GM21528 (cell line): ENCODE data around the gene PARP1.

ENCODE experiments used
- ATAC-seq: cut with Tn5 transposase; IDR thresholded peaks from one replicate; pipeline ENCODE4 v1.9.1; 2021; ENCODE audit warnings: mild to moderate bottlenecking, moderate library complexity; ENCODE audit not compliant: unreplicated experiment, low FRiP score

Gene PARP1

DNA sequence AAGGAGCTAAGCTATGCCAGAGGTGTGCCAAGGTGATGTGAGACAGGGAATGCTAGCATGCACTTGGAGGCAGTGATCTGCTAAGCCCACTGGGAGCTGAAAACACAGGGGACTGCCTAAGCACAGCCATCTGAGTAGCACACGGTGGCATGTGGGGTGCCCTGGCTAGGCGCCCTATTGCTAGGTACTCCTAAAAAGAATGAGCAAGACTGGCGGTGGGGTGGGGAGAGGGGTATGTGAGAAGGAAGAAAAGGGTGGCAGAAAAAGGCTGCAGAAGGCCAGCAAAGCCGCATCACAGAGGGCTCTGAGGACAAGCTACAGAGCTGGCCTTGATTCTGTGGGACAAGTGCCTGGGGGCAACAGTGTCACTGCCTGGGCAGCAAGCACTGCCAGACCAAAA lies 23.9 kb downstream of the PARP1 start:
- ATAC-seq, result no peak

DNA sequence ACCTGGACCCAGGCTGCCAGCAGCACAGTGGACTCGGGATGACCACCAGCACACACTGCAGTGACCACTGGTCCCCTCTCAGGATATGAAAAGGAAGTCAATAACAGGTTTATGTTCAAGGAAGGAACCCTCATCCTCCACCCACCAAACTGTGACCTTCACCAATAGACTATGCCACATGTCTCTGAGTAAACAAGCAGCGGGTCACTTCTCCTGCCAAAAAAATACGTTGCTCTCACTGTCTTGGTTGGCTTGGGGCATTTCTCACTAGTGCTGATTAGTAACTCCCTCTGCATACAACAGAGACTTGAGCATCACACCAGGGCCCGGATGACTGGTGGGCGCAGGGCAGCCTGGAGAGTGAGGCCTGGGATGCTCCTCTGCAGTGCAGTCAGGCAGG lies 25.9 kb downstream of the PARP1 start:
- ATAC-seq, result no peak

DNA sequence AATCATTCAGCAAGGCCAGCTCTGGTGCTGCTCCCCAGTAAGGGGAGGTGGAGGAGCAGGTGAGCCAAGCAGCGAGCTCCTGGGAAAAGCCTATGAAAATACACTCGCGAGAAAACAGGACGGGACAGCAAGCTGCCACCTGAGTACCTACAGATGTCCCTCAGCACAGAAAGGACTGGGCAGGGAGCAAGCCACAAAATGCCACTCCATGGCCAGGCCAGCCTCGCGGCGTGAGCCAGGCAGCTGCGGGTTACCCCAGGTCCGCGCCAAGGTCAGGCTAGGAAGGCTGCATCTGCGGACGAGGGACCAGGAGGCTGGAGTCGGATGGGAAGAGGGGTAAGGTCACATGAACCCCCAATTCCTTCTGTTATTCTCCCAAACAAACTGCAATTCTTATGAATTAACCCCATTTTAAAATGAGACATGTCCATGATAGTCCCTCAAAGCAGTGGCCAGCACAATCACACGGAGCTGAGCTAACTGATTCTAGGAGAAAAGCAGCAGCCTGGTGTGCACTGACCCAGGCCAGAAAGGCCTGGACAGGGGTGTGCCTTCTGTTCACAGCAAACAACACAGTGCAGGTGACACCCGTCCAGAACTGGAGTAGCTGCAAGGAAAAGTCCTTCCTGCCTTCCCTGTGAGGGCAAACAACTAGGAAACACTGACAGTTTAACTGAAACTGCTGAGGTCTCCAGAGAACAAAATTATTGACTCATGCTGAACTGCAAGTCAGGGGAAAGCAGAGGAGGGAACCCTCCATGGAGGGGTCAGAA lies 26.5 kb downstream of the PARP1 start:
- no peak for ATAC-seq

DNA sequence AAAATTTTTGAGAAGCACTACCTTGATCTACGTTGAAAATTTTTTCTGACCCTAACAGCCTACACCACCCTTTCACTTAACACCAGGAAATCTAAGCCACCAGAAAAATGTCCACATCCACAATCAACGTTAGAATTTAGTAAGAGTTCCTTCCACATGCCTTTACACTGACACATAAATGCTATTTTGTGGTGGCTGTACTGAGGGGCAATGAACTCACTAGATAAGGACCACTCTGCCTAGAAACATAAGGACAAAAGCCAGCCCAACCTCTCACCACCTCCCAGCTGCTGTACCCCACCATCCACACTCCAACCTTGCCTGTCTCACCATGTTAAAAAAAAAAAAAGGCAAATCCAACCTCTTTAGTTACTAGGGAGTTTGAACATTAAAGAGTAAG lies 29.8 kb downstream of the PARP1 start:
- no peak for ATAC-seq

DNA sequence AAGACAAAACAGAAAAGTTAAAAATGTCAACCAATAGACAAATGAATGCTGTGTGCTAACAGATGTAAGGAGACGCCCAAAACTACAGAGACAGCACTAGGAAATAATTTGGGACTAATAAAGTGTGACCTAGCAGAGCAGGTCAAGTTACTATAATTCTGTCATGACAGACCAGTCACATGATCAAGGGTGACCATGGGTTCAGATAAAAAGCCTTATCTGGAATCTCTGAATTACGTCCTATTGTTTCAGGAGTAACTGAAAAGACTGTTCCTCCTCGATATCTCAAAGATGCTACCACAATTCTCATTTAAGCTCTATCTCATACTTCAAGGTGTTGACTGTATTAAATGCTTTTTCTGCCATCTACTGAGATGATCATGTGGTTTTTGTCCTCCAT lies 31.6 kb downstream of the PARP1 start:
- ATAC-seq, result no peak

DNA sequence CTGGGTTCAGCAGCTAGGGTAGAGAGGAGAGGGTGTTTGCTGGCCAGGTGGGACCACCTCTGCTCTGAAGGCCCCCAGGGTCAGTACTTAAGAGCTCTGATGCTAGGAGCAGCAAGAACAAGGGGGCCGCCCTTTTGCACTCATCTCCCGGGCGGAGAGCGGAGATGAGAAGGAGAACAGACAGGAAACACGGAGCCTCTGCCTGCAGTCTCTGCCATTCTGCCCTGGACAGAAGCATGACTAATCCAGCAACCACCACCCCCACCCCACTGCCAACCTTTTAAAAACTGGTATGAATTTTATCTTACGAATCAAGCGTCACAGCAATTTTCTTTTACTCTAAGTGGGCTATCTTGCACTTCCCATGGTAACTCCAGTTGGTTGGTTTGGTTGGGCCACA lies 34.5 kb downstream of the PARP1 start:
- ATAC-seq, result no peak

DNA sequence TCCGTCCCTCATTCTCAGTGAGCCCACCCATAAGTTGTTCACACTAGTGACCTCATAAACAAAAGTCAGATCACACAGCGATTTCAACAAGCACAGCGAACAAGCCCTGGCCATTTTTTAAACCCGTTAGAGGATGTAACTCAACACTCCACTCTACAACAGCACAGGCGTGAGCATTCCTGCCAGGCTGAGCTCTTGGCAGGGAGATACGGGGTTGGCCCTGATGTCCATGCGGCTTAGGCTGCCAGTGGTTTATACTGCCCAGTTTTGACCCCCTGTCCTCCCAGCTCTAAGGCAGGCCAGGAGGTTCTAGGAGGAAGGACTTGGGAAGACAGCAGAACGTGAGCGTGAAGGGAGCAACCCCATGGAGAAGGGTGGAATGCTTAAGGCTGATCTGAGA lies 35.0 kb downstream of the PARP1 start:
- no peak for ATAC-seq

DNA sequence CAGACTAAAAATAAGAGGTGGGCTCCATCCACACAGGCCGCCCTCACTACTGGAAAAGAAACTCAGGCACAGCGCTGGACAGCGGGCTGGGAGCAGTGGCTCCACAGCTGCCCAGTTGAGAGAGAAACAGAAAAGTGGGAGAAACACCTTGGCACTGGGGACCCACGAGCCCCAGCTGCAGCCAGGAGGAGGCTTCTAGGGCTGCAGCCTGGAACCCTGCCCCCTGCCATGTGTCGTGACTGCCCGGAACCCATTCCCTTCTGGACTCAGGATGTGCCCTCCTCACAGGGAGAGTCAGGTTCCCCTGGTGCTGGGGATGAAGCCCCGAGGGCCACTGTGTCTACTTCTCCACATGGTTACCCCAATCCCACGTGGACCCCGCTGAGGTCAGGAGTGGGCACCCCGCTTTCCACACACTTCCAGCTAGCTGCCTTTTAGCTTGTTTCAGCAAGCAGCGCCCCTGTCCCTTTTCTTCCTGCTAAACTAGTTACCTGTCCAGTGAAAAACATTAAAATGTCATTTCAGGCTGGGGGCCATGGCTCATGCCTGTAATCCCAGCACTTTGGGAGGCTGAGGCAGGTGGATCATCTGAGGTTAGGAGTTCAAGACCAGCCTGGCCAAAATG lies 35.9 kb downstream of the PARP1 start:
- no peak for ATAC-seq

DNA sequence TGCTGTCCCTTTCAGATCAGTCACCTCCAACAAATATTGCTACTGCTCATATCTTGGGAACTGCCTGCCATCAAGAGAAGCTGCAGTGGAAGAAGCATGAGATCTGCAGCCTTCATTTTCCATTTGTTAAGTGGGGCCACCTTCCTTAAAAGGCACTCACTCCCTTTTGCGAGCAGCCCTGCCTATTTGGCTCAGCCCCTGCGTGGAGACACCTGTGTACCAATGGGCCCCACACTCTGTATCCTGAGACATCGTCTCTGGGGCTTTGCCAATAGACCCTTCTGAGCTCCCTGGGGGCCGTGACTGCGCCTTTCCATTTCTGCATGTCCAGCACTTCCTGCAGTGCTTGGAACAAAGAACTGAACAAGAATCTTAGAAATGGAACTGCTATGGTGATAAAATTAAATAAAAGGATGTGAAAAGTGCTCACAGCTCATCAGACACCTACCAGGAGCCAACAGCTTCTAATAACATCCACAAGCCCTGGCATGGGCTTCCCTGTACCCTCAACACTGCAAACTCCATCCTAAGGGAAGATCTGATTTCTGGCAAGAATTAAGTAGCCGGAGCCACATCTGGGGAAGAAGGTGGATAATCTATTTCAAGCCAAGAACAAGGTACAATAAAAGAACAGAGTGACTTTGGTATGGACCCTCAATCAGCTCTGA lies 36.7 kb downstream of the PARP1 start:
- ATAC-seq, result no peak

DNA sequence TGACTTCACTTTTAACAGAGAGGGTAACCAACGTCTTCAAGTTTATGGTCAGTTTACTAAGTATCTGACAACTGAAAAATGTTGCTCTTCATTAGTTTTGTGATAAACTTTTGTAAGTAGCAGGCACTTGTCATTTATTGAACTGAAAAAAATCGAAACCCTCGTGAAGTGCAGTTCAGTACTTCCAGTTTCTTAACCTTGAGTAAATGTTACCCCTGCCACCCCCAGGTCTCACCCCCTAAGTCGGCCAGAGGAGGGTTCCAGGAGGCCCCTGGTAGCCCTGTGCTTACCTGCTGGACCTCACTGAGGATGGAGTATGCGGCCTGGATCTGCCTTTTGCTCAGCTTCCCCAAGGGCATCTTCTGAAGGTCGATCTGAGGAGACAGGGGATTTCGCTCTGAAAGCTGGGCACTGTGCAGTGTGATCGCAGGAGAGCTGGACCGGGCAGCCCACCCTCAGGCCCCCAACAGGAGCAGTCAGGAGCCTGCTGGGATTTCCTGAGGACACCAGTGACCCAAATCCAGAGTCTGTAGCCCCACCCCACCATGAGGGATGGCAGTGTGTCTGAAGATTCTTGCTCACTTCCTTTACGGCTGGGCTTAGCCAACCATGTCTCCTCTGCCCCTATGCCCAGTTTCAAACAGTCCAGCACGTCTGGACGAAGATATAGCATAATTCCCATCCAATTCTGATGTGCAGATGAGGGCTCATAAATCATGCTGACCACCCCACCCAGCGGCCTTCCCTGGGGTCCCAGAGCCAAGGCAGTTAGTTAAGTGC lies 37.6 kb downstream of the PARP1 start:
- peak; percentile 66 for ATAC-seq

DNA sequence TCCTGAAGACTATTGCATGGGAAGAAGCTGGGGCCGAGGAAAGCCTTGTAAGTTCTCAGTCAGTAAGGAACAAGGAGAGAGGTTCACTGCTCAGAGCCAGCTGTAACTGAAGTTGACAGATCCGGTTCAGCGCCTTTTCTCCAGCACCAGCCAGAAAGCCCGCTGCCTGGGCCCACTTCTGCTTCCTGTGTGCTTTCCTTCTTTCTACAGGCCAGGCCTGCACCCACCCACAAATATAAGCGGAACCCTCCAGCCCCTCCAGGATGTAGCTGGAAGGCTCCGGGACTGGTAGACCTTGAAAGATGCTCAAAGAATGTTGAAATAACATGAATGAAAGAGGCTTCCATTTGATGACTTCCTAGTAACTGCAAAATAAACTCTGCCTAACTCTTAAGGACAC lies 38.8 kb downstream of the PARP1 start:
- no peak for ATAC-seq

DNA sequence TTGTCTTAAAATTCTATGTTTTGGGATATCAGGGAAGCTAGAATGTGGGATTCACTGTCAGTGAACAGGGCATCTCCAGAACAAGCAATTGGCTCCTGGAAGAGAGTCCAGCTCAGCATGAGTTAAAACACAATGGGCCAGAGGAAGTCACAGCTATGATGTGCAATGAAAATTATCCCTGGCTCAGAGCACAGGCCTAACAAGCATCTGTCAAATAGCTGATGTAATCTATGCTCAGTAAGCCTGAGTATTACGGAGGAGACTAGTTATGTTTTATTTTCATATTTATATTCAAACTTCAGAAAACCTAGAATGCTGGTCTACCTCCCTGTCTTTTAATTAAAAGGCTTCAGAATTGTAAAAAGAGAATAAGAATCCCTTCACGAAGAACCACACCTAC lies 41.6 kb downstream of the PARP1 start:
- no peak for ATAC-seq

DNA sequence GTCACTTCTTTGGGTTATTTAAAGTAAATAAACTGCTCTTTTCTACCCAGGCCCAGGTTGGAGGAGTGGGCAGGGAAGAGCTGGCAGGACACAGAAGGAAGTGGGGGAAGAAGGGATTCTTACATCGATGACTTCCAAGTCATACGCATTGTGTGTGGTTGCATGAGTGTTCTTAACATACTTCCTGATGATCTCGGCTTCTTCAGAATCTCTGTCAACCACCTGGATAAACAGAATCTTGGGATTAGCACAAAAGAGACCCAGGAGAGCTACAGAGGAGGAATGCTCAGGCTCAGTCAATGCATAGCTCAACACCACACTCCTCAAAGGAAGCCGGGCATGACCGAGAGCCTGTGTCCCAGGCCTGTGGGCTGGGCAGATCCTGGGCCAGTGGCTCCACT lies 42.1 kb downstream of the PARP1 start:
- ATAC-seq, result no peak

DNA sequence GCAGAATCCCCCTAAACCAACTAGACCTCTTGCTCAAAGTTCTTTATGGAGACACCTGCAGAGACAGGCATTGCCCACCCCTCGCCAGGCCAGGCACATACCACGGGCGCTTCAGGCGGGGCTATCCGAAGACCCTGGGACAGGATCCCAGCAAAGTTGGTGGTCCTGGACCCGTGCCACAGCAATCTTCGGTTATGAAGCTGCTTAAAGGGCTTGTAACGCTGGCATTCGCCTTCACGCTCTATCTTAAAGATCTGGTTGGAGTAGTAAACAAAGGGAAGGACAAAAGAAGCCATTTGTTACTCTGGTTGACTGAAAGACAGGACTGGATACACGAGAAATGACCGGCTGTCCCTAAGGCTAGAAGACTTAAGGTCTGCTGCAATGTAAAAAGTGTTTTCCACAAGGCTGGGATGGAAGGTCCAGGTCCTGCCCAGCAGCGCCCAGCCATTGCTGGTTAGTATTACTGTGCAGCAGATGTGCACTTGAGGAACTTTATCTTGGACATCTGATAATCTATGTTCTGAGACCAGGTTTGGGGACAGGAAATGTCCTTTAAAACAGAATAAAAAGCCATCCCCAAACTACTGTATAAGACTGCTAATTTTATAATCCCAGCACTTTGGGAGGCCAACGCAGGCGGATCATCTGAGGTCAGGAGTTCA lies 42.9 kb downstream of the PARP1 start:
- no peak for ATAC-seq

DNA sequence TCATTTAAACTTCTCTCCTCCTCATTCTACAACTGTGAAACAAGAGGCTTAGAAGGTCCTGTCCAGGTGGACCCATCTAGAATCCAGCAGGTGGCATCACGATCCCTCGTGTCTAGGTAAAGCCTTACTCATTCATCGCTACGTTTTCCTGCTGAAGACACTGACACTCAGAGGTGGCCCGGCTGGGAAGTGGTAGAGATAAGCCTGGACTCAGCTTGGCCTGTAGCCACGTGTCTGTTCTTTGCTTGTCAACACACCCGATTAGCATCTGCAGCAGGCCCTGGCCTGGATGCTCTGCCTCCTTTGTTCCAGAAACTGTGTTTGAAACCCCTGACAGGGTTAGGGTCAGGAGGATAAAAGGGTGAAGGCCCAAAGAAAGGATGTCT lies 43.4 kb downstream of the PARP1 start:
- no peak for ATAC-seq

DNA sequence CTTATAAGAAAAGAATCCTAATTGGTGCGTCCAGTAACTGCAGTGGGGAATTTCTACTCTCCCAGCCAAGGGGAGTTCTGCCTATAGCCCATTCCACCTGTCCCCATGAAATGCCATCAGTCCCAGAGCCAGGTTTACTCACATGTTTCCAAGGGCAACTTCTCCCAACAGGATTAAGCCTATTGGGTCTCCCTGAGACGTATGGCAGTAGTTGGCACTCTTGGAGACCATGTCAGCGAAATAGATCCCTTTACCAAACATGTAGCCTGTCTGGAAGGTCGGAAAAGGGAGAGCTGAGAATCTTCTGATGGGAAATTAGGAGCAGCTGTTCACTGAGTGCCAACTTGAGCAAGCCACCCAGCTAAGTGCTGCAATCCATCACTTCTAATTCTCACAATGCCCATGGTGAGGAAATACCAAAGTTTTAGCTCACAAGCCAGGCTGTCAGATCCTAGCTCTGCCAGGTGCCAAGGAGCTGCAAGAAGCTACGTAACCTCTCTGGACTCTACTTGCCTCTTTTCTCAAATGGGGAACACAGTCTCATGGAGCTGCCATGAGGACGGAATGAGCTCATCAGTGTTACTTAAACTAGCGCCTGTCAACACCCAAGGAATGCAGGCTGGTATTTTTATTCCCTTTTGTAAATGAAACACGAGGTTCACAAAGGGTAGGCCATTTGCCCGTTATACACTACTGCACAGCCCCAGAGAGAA lies 43.9 kb downstream of the PARP1 start:
- no peak for ATAC-seq

DNA sequence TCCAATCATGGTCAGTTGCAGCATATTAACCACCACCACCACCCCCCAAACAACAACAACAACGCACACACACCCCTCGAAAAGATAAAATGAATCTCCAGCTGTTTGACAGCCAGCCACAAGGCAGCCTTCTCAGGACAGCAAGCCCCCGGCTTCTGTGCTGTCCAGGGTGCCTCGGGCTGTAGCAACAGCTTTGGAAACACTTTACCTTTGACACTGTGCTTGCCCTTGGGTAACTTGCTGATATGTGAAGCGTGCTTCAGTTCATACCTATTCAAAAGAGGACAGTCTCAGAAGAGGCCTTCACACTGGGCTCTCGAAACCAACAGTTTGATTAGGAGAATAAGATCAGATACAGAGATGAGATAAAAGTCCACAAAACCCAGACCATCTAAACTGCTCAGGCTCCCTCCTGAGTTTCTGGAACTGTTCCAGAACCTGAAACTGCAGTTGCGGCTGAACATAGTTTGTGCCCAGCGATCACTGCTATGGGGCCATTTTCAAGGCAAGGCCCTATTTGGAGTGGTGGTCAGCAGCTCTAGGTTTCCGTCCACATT lies 44.9 kb downstream of the PARP1 start:
- no peak for ATAC-seq

DNA sequence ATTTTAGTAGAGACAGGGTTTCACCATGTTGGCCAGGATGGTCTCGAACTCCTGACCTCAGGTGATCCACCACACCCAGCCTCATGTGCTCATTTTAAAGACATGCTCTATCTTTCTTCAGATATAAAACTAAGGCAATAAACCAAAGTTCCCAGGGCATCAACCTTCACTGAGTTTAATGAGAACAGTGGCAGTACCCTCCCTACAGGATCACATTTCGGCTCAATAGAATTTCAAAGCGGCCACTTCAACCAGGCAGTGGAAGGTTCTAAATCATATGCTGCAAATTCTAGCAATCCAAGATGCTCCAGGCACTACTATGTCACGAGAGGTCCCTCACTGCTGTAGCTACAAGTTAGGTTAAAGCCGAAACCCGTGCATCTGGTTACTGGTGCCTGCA lies 45.5 kb downstream of the PARP1 start:
- ATAC-seq, result no peak

DNA sequence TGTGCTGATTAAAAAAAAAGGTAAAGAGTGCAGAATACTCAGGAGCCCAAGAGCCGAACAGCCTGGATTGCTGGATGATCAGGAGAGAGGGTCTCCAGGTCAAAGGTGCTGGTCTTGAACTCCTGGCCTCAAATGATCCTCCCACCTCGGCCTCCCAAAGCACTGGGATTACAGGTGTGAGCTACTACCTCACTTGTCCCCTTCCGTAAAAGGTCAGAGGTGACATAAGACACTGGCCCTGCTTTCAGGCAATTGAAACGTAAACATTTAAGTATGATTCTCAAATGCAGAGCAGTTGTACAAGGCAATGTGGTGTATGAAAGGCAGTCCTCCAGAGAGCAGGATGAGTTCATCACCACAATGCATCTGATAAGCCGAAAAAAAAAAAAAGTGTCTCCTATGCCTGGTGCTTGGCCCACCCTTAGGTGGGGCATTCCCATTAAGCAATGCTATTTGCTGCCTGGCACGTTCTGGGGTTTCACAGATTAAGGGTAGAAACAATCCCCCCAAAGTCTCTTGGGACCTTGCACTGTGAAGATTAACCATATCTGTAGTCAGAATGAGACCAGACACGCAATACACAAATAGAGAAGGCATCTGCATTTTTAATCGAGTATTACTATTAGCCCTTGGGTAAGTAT lies 47.7 kb downstream of the PARP1 start:
- no peak for ATAC-seq
